Stimulated activated CD8-positive, alpha-beta memory T cell treated with anti-CD3 and anti-CD28 coated beads, Interleukin-4, amount 100 ng/mL, for 1 hour (primary cell): Measurements from ENCODE around the gene BPGM.

ENCODE experiments used
- DNase-seq, 2 donors: peaks; one replicate each; pipeline ENCODE4 v3.0.0-alpha.2; 2020; ENCODE audit warnings: low read depth in 2 of 2, low spot score in 1 of 2

The BPGM gene

DNA sequence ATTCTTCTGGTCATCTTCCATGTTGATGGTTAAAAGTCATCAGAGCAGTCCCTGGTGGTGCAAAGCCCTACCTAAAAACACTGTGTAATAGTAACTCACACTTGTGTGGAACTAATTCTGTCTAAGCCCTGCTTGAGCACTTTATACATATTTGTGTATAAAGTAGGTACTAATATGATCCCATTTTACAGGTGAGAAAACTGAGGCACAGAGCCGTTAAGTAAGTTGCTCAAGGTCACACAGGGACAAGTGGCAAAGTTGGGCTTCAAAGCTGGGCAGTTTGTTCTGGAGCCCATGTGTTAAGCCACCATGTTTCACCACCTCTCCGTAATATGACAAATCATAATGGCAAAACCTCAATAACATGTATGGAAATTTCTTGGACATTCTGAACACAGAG is 48.1 kb downstream of the BPGM start:
- DNase-seq = no peak

DNA sequence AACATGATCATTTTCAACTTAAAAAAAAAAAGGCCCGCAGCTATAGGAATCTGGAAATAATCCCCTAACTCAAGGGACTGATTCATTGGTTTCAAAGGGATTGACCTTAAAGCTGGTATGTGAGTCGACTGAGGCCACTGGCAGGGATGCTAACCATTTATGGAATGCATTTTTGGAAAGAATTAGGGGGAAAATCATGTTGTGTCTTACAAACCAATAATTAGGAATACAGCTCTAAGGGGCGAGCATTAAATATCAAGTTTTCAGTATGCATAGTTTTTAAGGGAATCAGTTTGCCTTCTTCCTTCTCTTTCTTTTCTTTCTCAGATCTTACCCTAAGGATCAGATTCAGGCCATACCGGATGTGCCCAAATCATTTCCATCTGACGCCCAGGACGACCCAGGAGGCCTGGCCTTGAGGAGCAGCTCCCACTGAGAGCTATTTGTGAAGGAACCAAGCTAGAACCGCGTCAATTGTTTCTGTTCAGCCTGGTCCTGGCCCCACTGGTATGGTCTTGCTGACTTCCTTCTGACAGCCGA is 48.7 kb downstream of the BPGM start:
- no peak for DNase-seq

GRCh38 chr7:134696261-134696660 is 49.6 kb downstream of the BPGM start:
- no peak for DNase-seq

DNA sequence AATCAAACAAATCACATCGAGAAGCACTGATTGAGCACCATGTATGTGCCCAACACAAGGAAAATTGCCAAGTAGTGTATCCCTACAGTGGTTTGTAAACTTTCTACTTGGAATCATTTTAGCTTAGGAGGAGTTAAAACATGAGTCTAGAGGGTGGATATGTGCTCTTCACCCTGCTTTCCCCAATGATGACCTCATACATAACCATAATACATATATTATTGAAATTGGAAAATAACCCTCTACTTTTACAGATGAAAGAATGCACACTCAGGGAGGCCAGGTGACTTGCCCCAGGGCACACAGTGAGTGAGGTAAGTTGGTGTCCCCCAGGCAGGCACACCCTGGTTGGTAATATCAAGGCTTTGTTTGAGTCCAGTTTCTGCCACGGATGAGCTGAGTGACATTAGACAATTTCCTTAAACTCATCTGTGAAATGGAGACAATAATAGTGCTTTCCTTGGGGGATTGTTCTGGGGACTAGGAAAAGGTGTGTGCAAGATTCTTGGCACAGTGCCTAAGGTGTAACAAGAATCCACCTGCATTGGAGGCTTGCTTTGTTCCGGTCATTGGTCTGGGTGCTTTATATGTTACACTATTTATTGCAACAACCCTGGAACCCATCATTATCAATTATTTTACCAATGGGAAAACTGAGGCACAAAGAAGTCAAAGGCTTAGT is 50.7 kb downstream of the BPGM start:
- DNase-seq = no peak

DNA sequence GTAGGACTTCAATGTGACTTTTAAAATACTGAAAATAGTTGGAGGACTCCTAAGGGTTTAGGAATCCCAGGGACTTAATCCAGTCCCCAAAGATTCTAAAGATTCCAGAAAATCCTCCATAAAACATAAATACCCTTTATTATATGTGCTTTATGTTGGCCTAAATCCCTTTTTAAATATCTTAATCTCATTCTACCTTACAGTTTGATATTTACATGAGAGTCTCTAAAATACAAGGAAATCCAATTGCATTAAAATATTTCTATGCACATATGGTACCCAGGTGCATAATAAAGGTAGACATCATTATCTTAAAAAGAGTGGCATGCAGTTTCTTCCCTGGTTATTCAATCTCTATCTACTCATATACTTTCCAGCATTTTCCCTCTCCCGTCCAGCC is 51.8 kb downstream of the BPGM start:
- DNase-seq = no peak

DNA sequence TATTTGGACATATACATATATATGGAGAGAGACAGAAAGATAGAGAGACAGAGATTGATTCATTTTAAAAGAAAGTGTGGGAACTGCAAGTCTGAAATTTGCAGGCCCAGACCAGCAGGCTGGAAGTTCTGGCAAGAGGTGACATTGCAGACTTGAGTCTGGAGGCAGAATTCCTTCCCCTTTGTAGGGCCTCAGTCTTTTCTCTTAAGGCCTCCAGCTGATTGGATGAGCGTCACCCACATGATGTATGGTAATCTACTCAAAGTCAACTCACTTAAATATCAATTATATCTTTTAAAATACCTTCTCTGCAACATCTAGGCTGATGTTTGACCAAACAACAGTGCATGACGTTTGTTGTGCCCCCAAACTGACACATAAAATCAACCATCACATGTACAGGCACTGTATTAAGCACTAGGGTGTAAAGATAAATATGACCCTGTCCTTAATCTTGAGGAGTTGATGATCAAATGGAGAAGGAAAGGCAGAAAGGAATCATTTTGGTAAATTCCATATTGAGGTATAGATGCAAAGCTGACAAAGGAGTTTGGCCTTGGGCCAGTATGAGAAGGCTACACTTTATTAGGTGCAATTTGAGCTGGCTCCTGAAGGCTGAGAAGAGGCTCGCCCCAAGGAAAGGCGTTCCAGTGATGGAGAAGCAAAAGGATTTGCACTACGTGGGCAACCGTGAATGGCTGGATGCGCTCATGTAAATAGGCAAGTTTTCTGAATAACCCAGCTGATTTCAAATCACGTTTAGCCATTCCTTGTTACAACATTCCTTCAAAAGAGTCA is 52.6 kb downstream of the BPGM start:
- no peak for DNase-seq

GRCh38 chr7:134699899-134700298 is 53.2 kb downstream of the BPGM start:
- no peak for DNase-seq

DNA sequence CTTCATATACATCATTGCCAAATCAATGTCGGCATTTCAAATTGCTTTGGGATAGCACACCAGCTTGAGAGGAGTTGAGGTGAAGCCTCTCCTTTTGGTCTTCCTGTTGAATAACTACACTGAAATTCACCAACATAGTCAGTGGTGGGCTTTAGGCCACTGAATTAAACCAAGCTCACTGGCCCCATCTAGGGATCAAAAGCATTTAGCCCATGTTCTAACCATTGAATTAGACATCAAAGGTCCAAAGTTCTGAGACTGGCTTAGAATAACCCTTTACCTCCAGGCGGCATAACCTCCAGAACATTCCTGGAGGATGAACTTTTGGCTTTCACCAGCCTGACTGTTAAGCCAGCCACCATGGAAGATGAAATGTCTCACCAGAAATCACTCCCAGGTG is 54.6 kb downstream of the BPGM start:
- no peak for DNase-seq

DNA sequence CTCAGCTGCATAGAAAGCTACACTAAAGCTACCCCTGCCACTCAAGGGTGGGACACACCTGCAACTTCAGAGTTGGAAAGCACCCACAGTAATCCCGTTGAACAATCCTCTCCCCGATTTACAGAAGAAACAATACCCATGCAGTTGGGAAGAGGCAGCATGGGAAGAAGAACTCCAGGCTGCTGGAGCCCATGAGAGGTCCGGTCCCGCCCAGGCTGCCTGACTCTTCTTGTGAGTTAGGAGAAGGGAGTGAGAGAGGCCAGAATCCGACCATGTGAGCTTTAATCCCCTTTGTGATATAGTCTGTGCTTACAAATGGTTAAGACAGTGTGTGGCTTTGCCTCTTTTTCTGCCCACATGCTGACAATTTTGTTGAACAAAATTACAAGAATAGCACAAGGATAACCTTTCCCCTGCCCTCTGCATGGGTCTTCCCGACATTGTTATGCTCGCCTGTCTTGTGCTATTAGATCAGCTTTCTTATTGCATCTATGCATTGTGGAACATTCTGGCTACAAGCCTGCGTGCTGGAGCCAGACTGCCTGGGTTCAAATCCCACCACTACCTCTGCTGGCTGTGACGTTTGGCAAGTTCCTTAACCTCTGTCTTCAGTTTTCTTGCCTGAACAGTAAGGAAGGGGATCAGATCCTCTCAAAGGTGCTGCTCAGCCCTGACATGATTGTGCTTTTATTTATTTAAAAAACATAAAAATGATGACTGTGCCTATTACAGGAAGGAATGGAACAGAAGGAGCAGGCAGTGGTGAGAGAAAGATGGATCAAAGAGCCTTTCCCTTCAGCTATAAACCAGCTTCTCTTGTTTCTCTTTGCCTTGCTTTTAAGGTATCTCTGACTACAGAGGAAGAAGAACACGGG is 56.0 kb downstream of the BPGM start:
- DNase-seq = no peak

DNA sequence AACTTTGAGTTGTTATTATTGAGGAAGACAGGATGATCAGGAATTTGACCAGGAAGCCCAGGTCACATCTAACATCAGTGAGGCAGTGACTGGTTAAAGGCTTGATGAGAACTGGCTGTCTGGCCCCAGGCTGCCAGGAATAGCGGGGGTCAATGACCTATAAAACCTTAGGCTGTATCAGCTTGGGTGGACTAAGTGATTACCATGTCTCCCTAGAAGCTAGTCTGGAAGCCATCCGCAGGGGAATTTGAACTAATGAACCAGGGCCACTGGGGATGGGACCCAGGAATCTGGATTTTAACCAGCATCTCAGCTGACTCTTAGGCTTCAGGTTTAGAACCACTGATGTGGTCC is 56.6 kb downstream of the BPGM start:
- DNase-seq = no peak

- DNase-seq = no peak
Measured at GRCh38 chr7:134703782-134704181, 57.1 kb downstream of the BPGM start.

GRCh38 chr7:134704827-134705226 is 58.2 kb downstream of the BPGM start:
- DNase-seq = no peak

GRCh38 chr7:134705716-134706115 is 59.1 kb downstream of the BPGM start:
- DNase-seq = no peak

- DNase-seq = no peak
Measured at GRCh38 chr7:134706468-134706867, 59.8 kb downstream of the BPGM start.

DNA sequence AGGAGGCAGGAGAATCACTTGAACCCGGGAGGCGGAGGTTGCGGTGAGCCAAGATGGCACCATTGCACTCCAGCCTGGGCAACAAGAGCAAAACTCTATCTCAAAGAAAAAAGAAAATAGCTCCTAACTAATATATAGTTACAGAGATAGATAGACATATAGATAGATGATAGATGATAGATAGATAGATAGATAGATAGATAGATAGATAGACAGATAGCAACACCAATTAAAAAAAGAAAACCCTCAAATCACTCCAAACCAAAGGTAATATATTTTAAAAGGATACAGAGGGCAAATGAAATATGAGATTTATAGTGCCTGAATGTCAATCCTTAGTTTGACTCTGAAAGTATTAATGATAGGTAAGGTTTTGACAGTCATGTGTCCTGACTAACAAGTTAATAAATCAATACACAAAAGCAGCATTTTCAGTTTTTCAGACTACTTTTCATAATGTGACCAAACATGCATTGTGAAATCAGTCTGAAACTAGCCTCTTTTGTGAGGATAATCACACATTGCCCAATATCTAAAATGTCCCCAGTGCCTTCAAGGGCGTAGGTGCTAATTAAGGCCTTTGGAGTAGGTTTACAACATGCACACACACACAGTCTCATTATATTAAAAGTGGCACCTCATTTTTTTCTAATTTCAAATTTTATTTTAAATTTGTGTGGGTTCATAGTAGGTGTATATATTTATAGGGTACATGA is 61.2 kb downstream of the BPGM start:
- no peak for DNase-seq

GRCh38 chr7:134708692-134709091 is 62.0 kb downstream of the BPGM start:
- no peak for DNase-seq

DNA sequence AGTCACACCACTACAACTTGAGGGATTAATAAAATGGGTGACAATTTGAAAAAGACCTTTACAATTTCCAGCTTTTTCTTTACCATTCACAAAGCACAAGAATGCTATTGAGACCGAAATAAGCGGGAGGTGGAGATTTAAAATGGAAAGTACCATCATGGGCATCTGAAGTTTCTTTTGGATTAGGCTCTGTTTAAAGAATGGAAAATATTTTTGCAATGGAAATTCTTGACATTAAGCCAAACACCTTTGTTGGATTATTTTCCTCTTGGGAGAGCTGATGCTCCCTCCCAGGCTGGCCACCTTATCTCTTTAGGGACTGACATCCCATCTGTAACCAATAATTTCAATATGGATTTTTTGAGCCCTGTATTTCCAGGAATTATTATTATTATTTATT is 62.5 kb downstream of the BPGM start:
- DNase-seq = no peak

GRCh38 chr7:134710511-134710853 is 63.8 kb downstream of the BPGM start:
- no peak for DNase-seq

DNA sequence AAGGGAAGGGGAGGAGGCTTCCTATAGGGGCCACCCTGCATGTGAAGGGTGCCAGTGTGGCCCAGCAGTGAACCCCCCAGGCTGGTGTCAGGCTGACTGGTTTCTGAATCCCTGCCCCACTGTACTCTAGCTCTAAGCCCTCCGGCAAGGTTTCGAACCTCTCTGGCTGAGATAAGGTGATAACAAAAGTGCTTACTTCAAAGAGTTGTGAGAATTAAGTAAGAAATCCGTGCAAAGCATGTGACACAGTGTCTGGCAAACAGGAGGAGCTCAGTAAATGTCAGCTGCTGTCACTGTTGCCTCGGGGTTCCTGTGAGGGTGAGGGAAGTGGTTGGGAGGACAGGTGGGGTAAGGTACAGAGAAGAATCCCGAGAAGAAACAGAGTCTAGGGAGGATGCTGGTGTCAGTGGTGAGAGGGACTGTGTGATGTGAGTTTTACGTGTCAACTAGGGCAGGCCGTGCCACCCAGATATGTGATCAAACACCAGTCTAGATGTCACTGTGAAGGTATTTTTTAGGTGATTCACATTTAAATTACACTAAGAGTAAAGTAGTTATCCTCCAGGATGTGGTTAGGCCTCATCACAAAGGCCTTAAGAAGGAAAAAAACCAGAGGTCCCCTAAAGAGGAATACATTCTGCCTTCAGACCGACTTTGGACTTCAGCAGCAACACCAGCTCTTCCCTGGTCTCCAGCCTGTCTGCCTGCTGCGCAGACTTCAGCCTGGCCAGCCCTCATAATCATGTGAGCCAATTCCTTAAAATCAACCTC is 64.4 kb downstream of the BPGM start:
- DNase-seq = peak in 1 of 2 donors; percentile 12

DNA sequence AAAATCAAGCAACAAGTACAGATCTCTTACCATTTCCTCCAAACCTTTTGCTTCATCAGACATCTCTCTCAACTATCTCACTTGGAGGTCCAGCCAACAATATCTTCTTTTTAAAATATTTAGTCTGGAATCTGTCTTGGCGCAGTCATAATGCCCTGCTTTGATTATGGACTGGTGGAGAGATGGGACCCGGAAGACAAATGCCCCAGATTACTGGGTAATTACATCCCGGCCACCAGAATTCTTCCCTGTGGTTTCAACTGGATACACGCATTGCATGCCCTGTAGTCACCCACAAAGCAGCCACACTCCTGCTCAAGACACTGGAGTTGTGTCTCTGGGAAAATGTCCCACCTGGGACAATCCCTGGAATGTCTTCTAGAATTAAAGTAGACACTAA is 65.5 kb downstream of the BPGM start:
- DNase-seq = no peak
